ENCODE data around the gene BEND2. TPM values are rescaled to one million over a fixed set of nuclear protein-coding genes. Genes with fewer than 3 reads are reported as not detected.
A peak's percentile ranks its signal among the peaks of the same experiment; 100 is the strongest.

BEND2 gene
- total and polyA plus RNA-seq, 2 donors from 2014 or later: not detected

DNA sequence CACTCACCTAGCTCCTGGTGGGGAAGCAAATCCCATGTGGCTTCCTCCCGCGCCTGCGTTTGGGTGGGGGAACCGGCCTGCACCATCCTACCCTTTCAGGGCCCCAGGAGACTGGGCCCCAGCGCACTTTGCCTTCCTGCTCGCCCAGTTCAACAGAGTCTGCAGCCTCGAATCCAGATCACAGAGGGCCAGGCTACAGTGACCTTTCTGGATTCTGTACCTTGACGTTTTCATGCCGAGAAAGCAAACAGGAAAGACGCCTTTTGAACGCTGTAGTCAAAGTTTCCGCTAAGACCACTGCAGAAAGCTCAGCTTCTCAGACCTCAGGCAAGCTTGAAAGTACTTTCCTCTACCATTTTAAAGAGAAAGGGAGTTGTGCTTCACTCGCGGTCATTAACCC lies 7.4 kb upstream of the BEND2 start:
- intact Hi-C loops (cut with DNase I): no loop called here
- TF ChIP-seq, protein P1, sequence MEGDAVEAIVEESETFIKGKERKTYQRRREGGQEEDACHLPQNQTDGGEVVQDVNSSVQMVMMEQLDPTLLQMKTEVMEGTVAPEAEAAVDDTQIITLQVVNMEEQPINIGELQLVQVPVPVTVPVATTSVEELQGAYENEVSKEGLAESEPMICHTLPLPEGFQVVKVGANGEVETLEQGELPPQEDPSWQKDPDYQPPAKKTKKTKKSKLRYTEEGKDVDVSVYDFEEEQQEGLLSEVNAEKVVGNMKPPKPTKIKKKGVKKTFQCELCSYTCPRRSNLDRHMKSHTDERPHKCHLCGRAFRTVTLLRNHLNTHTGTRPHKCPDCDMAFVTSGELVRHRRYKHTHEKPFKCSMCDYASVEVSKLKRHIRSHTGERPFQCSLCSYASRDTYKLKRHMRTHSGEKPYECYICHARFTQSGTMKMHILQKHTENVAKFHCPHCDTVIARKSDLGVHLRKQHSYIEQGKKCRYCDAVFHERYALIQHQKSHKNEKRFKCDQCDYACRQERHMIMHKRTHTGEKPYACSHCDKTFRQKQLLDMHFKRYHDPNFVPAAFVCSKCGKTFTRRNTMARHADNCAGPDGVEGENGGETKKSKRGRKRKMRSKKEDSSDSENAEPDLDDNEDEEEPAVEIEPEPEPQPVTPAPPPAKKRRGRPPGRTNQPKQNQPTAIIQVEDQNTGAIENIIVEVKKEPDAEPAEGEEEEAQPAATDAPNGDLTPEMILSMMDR (IDR thresholded peaks at IDR 0.05; ENCODE audit: borderline replicate concordance, extremely low read depth, insufficient read depth): no peak
- no peaks in the 10 kb centered on the region for H3K4me1 ChIP-seq (ENCODE audit: control insufficient read depth in 2 of 3, insufficient read depth in 2 of 3, low read depth in 1 of 3, low read length in 3 of 3)
- H3K4me3 ChIP-seq (ENCODE audit: low read length in 3 of 3): no peak overlapping the region
- no peak for FAIRE-seq
- no peaks in the 10 kb centered on the region for H3K36me3 ChIP-seq (ENCODE audit: control insufficient read depth in 2 of 3, insufficient read depth in 3 of 3, low read length in 3 of 3)
- no peaks in the 10 kb centered on the region for H3K27me3 ChIP-seq (ENCODE audit: control insufficient read depth, insufficient read depth, low read length)
- H3K9me3 ChIP-seq (ENCODE audit: control insufficient read depth in 2 of 3, insufficient read depth in 1 of 3, low read length in 3 of 3): no peaks in the 10 kb centered on the region
- no peak for DNase-seq
- H3K27ac ChIP-seq (ENCODE audit: low read depth in 2 of 2, low read length in 2 of 2): no peak overlapping the region
- no peak overlapping the region for H3K9ac ChIP-seq (ENCODE audit: low read length in 3 of 3)

GRCh38 chrX:18227458-18227857 lies 6.8 kb upstream of the BEND2 start:
- FAIRE-seq (no peak), DNase-seq (no peak)
- intact Hi-C loops (cut with DNase I): no loop called here
- H3K27ac ChIP-seq (ENCODE audit: low read depth in 2 of 2, low read length in 2 of 2): no peak overlapping the region
- H3K9me3 ChIP-seq (ENCODE audit: control insufficient read depth in 2 of 3, insufficient read depth in 1 of 3, low read length in 3 of 3): no peaks in the 10 kb centered on the region
- no peak overlapping the region for H3K9ac ChIP-seq (ENCODE audit: low read length in 3 of 3)
- H3K36me3 ChIP-seq (ENCODE audit: control insufficient read depth in 2 of 3, insufficient read depth in 3 of 3, low read length in 3 of 3): no peaks in the 10 kb centered on the region
- no peaks in the 10 kb centered on the region for H3K4me1 ChIP-seq (ENCODE audit: control insufficient read depth in 2 of 3, insufficient read depth in 2 of 3, low read depth in 1 of 3, low read length in 3 of 3)
- TF ChIP-seq, protein P1 (IDR thresholded peaks at IDR 0.05; ENCODE audit: borderline replicate concordance, extremely low read depth, insufficient read depth): no peak
- no peaks in the 10 kb centered on the region for H3K27me3 ChIP-seq (ENCODE audit: control insufficient read depth, insufficient read depth, low read length)
- H3K4me3 ChIP-seq (ENCODE audit: low read length in 3 of 3): no peak overlapping the region

DNA sequence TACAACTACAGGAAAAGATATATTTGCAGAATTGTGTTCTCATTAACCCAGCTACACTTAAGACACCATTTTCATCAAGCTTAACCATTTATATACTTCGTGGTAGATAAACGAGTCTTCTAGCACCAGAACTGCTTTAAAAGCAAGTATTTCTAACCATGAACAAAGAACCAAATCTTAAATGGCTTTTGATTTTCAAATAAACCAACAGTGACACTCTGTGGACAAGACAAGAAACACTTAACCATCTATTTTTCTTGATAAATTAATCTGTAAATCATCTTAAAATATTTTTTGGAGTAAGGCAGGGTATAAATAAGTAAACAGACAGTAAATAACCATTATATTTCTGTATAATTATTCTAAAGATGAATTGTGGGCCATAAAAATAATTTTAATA lies 10.2 kb downstream of the BEND2 start:
- Histone ChIP-seq H3K36me3 (ENCODE audit: control insufficient read depth in 2 of 3, insufficient read depth in 3 of 3, low read length in 3 of 3) (no peaks in the 10 kb centered on the region), H3K4me3 (ENCODE audit: low read length in 3 of 3) (no peak overlapping the region), H3K27me3 (ENCODE audit: control insufficient read depth, insufficient read depth, low read length) (no peaks in the 10 kb centered on the region), H3K9ac (ENCODE audit: low read length in 3 of 3) (no peak overlapping the region), H3K27ac (ENCODE audit: low read depth in 2 of 2, low read length in 2 of 2) (no peak overlapping the region), H3K9me3 (ENCODE audit: control insufficient read depth in 2 of 3, insufficient read depth in 1 of 3, low read length in 3 of 3) (no peaks in the 10 kb centered on the region), H3K4me1 (ENCODE audit: control insufficient read depth in 2 of 3, insufficient read depth in 2 of 3, low read depth in 1 of 3, low read length in 3 of 3) (no peaks in the 10 kb centered on the region)
- DNase-seq: peak in 2 of 5 donors; percentile 18 to 35
- no peak for FAIRE-seq
- TF ChIP-seq, protein P1 (IDR thresholded peaks at IDR 0.05; ENCODE audit: borderline replicate concordance, extremely low read depth, insufficient read depth): no peak
- intact Hi-C loops (cut with DNase I): no loop called here

- H3K36me3 ChIP-seq (ENCODE audit: control insufficient read depth in 2 of 3, insufficient read depth in 3 of 3, low read length in 3 of 3): no peaks in the 10 kb centered on the region
- H3K27ac ChIP-seq (ENCODE audit: low read depth in 2 of 2, low read length in 2 of 2): no peak overlapping the region
- FAIRE-seq (no peak), DNase-seq (no peak)
- H3K4me3 ChIP-seq (ENCODE audit: low read length in 3 of 3): no peak overlapping the region
- H3K9ac ChIP-seq (ENCODE audit: low read length in 3 of 3): no peak overlapping the region
- no peaks in the 10 kb centered on the region for H3K27me3 ChIP-seq (ENCODE audit: control insufficient read depth, insufficient read depth, low read length)
- no peaks in the 10 kb centered on the region for H3K4me1 ChIP-seq (ENCODE audit: control insufficient read depth in 2 of 3, insufficient read depth in 2 of 3, low read depth in 1 of 3, low read length in 3 of 3)
- no peaks in the 10 kb centered on the region for H3K9me3 ChIP-seq (ENCODE audit: control insufficient read depth in 2 of 3, insufficient read depth in 1 of 3, low read length in 3 of 3)
- intact Hi-C loops (cut with DNase I): no loop called here
- TF ChIP-seq, protein P1 (IDR thresholded peaks at IDR 0.05; ENCODE audit: borderline replicate concordance, extremely low read depth, insufficient read depth): no peak
Measured at GRCh38 chrX:18206657-18207056, 14.0 kb downstream of the BEND2 start.
